IPS-18a (cell line): ENCODE measurements around the gene NEDD4.
"Not testable (repeated sequence)": the region's sequence is repeated elsewhere in the genome, so short reads cannot be mapped to it uniquely, and the experiment has no call there.

Source experiments
- H3K27ac ChIP-seq: one replicate; pipeline ENCODE4 v1.5.1; 2013; ENCODE audit warnings: low read length
- H3K27me3 ChIP-seq: one replicate; pipeline ENCODE4 v1.6.1; 2013; ENCODE audit warnings: mild to moderate bottlenecking, low read length; ENCODE audit not compliant: control insufficient read depth, insufficient read depth
- H3K36me3 ChIP-seq: one replicate; pipeline ENCODE4 v1.6.1; 2013; ENCODE audit warnings: low read depth, low read length; ENCODE audit not compliant: control insufficient read depth
- H3K4me1 ChIP-seq: one replicate; pipeline ENCODE4 v1.6.1; 2013; ENCODE audit warnings: low read depth, low read length; ENCODE audit not compliant: control insufficient read depth
- H3K4me3 ChIP-seq: one replicate; pipeline ENCODE4 v1.5.1; 2013; ENCODE audit warnings: low read length
- H3K9ac ChIP-seq: one replicate; pipeline ENCODE4 v1.6.1; 2013; ENCODE audit warnings: mild to moderate bottlenecking, low read length, moderate library complexity
- H3K9me3 ChIP-seq: one replicate; pipeline ENCODE4 v1.6.1; 2013; ENCODE audit warnings: low read depth, low read length; ENCODE audit not compliant: control insufficient read depth

Gene NEDD4

GRCh38 chr15:55821740-55822139 lies 171.7 kb downstream of the NEDD4 start:
- not testable (repeated sequence) for H3K4me1 ChIP-seq, H3K9ac ChIP-seq, H3K4me3 ChIP-seq, H3K9me3 ChIP-seq, H3K27ac ChIP-seq, H3K27me3 ChIP-seq, H3K36me3 ChIP-seq

- Histone ChIP-seq H3K27me3 (no peaks in the 10 kb centered on the region), H3K9me3 (no peaks in the 10 kb centered on the region), H3K27ac (no peak overlapping the region), H3K9ac (no peak overlapping the region), H3K36me3 (no peaks in the 10 kb centered on the region), H3K4me3 (no peak overlapping the region), H3K4me1 (peaks cover 4% of the 10 kb centered on the region)
Observed at GRCh38 chr15:55820043-55820442, 173.4 kb downstream of the NEDD4 start.

GRCh38 chr15:55819397-55820034 lies 173.9 kb downstream of the NEDD4 start:
- no peak overlapping the region for H3K27ac ChIP-seq

GRCh38 chr15:55816017-55816416 lies 177.4 kb downstream of the NEDD4 start:
- no peaks in the 10 kb centered on the region for H3K9me3 ChIP-seq
- H3K27ac ChIP-seq, result no peak overlapping the region
- peaks cover 4% of the 10 kb centered on the region for H3K4me1 ChIP-seq
- no peaks in the 10 kb centered on the region for H3K36me3 ChIP-seq
- H3K4me3 ChIP-seq, result no peak overlapping the region
- no peaks in the 10 kb centered on the region for H3K27me3 ChIP-seq
- no peak overlapping the region for H3K9ac ChIP-seq

More at GRCh38 chr15:55819397-55820034, 173.9 kb downstream of the NEDD4 start:
- no peaks in the 10 kb centered on the region for H3K36me3 ChIP-seq
- no peak overlapping the region for H3K9ac ChIP-seq
- no peaks in the 10 kb centered on the region for H3K9me3 ChIP-seq
- H3K27me3 ChIP-seq, result no peaks in the 10 kb centered on the region
- peaks cover 4% of the 10 kb centered on the region for H3K4me1 ChIP-seq
- H3K4me3 ChIP-seq, result no peak overlapping the region

GRCh38 chr15:55802600-55803376 lies 190.6 kb downstream of the NEDD4 start:
- H3K4me1 ChIP-seq, result peaks cover 15% of the 10 kb centered on the region
- no peaks in the 10 kb centered on the region for H3K36me3 ChIP-seq
- no peak overlapping the region for H3K4me3 ChIP-seq
- no peaks in the 10 kb centered on the region for H3K9me3 ChIP-seq
- H3K27ac ChIP-seq, result no peak overlapping the region
- no peaks in the 10 kb centered on the region for H3K27me3 ChIP-seq
- H3K9ac ChIP-seq, result no peak overlapping the region

- Histone ChIP-seq H3K9me3 (no peaks in the 10 kb centered on the region), H3K27me3 (no peaks in the 10 kb centered on the region), H3K4me3 (no peak overlapping the region), H3K36me3 (no peaks in the 10 kb centered on the region), H3K27ac (no peak overlapping the region), H3K4me1 (peaks cover 15% of the 10 kb centered on the region), H3K9ac (no peak overlapping the region)
Observed at GRCh38 chr15:55800216-55800615, 193.2 kb downstream of the NEDD4 start.

- no peak overlapping the region for H3K4me3 ChIP-seq
Observed at GRCh38 chr15:55799291-55800212, 193.9 kb downstream of the NEDD4 start.

GRCh38 chr15:55796321-55796965 lies 197.0 kb downstream of the NEDD4 start:
- Histone ChIP-seq H3K27ac (no peak overlapping the region), H3K36me3 (no peaks in the 10 kb centered on the region), H3K4me1 (peaks cover 15% of the 10 kb centered on the region), H3K9me3 (no peaks in the 10 kb centered on the region), H3K27me3 (no peaks in the 10 kb centered on the region), H3K4me3 (no peak overlapping the region), H3K9ac (no peak overlapping the region)

More at GRCh38 chr15:55799291-55800212, 193.9 kb downstream of the NEDD4 start:
- Histone ChIP-seq H3K36me3 (no peaks in the 10 kb centered on the region), H3K9me3 (no peaks in the 10 kb centered on the region), H3K9ac (no peak overlapping the region), H3K4me1 (peaks cover 15% of the 10 kb centered on the region), H3K27ac (no peak overlapping the region), H3K27me3 (no peaks in the 10 kb centered on the region)

GRCh38 chr15:55795031-55795430 lies 198.4 kb downstream of the NEDD4 start:
- H3K9me3 ChIP-seq, result no peaks in the 10 kb centered on the region
- H3K27ac ChIP-seq, result no peak overlapping the region
- H3K9ac ChIP-seq, result no peak overlapping the region
- no peaks in the 10 kb centered on the region for H3K27me3 ChIP-seq
- H3K4me3 ChIP-seq, result no peak overlapping the region
- peaks cover 14% of the 10 kb centered on the region for H3K4me1 ChIP-seq
- H3K36me3 ChIP-seq, result no peaks in the 10 kb centered on the region

- Histone ChIP-seq H3K27ac (no peak overlapping the region), H3K36me3 (no peaks in the 10 kb centered on the region), H3K4me1 (no peaks in the 10 kb centered on the region), H3K4me3 (no peak overlapping the region), H3K9ac (no peak overlapping the region), H3K9me3 (no peaks in the 10 kb centered on the region), H3K27me3 (no peaks in the 10 kb centered on the region)
Observed at GRCh38 chr15:55791551-55792400, 201.6 kb downstream of the NEDD4 start.
